Cerebellar nuclear complex (tissue), 1 donor: ENCODE data around the gene KLF11.

Experiments used
- DNase-seq, 2 experiments: peaks; one replicate each; lab custom pipeline; 2025; lab: John Stamatoyannopoulos, UW

KLF11 gene

DNA sequence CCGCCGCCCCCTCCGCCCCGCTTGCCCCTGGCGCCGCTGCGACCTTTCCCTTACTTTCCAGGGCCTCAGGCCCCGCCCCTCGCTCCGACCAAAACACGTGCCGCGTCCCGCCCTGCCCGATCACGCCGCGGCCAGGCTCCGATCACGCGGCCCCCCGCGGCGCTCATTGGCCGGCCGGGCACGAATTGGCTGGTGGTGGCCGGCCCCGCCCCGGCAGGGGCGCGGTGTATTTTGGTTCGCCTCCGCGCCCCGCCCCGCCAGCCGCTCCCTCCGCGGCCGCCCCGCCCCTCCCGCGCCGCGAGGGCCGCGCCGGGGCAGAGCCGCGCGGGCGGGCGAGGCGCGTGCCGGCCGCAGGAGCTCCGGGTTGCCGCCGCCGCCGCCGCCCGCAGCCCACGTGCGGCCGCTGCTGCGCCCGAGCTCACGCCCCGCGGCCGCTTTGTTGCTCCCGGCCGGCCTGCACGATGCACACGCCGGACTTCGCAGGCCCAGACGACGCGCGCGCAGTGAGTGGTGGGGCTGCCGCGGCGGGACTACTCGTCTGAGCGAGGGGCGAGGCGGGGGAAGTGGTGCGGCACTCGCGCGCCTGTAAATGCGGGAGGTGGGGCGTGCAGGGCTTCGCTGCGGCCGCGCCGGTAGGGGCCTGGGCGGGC lies at the start of gene KLF11:
TSS of gene KLF11 (plus strand) at position 295 of the 650 bp plus-strand sequence. CDS start at position 462, 167 bp downstream.
- DNase-seq, result no peak

DNA sequence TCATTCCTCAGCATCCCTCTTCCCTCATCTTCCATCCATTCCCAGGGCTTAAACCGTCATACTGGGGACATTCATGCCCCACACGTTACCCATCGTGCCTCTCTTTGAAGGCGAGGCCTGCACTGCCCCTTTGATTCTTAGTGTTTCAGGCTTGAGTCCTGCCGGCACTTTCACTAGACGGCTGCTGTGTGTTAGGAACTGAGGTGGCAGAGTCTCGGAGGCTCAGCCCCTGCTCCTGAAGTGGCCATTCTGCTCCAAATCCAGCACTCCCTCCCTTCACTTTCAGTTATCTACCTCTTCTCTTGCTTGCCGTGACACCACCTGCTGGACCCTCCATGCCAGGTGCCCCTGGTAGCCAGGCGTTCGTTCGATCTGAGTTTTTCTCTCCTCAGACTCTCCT lies 48.9 kb upstream of the KLF11 start:
- no peak for DNase-seq

DNA sequence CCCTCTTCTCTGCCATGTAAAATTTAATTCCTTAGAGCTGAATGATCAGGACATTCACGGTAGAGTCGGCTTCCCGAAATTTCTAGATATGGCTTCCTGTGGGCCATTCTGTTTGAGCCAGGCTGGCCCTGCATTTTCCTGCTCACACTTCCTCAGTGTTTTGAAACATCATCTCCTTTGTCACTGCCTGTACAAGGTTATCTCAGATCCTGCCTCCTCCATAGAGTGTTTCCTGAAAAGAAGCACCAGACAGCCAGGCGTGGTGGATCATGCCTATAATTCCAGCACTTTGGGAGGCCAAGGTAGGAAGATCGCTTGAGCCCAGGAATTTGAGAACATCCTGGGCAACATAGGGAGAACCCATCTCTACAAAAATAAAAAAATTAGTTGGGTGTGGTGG lies 48.3 kb upstream of the KLF11 start:
- no peak for DNase-seq

DNA sequence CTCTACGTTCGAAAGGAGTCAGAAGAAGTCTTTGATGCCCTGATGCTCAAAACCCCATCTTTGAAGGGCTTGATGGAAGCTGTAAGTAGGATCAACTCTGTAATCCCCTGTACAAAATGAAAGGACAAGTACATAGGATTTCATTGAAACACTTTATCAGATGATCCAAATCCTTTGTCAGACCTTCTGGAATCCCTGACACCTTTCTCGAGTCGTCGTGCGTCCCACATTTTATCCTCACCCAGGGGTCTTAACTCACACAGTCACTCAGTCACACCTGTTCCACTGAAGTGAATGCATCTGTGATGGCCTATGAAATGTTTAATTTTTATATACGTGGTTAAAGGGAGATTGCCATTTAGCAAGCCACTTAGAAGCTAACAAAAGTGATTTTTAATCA lies 47.0 kb upstream of the KLF11 start:
- no peak for DNase-seq

DNA sequence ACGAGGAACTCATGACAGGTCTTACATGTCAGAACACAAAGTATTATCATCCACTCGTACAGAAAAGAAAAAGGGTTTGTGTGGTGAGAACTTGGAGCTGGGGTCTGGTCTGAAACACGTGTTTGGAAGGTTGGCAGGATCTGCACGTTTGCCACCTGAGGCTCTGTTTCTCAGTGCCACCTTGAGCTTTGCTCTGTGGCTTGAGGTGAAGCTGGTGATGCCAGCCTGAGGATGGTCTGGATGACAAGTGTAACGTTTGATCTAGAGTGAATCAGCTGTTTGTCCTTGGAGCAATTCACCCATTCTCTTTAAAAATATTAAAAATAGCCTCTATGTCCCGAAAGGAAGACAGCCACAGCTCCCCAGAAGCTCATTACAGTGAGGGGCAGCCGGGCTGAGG lies 45.4 kb upstream of the KLF11 start:
- DNase-seq, result no peak

DNA sequence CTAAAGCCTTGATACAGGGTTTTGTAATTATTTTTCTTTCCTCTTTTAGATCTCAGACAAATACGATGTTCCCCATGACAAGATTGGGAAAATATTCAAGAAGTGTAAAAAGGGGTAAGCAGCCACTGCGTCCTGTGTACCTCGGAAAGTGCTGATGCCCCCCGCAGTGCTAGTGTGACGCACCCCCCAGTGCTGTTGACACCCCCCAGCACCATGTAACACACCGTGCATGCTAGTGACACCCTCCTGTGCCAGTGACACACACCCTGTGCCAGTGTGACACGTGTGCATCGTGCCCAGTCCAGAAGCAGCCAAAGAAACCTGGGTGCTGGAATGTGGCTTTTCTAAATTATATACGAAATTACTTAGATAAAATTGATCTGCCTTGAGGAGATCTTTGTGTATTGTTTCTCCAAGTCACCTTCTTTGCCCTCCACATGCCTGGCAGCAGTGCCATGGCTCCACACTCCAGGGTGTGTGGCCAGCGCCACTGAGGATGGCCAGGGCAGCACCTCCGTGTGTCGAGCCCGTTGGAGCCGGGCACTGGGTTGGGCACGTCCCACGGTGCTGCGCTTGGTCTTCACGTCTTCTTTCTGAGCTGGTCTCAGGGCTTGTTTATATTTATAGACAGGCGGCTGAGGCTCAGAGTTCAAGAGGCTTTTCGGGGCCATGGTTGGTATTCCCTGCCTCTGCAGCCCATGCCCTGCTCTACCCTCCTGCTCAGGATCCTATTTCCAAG lies 44.3 kb upstream of the KLF11 start:
- no peak for DNase-seq

DNA sequence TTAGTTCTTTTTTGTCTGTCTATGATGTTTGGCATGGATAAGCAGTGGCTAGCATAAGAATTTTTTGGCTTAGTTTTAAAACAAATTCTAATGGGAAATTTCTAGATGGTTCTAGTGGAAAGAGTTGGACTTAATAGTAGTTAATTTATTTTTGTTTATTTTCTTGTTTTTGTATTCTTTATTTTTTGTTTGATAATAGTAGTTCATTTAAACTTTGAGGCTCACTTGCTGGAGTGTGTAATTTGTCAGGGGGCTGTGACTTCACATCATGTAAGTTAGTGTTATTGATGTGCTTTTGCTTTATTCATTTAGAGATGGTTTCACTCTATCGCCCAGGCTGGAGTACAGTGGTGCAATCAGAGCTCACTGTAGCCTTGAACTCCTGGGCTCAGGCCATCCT lies 43.7 kb upstream of the KLF11 start:
- no peak for DNase-seq

DNA sequence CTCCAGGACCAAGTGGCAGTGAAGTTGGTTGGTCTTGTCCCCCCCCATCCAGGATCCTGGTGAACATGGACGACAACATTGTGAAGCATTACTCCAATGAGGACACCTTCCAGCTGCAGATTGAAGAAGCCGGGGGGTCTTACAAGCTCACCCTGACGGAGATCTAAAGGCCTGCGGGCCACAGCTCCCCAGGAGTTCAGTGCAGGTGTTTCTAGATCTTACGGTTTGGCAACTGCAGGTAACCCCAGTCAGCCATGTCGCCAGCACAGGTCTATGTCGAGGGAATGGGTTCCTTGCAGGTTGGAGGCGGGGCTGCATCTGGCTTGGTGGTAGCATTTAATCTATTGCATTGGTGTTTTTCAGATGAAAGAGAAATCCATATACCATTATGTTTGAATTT lies 42.8 kb upstream of the KLF11 start:
- DNase-seq, result no peak

DNA sequence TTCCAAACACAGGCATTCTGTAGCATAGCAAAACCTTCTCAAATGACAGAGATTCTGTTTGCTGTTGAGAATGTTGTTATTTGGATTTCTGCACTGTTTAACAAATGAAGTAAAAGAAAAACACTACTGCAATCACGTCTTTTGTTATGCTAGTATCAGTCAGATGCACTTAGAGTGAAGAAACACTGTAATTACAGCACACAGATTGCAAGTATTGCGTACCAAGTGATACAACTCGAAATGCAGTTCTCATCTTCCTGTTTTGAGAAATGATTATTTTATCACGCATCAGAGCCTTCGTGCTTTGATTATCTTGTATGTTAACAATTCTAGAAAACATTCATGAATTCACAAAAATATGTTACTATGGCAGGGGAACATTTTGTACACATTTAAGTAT lies 41.8 kb upstream of the KLF11 start:
- no peak for DNase-seq

DNA sequence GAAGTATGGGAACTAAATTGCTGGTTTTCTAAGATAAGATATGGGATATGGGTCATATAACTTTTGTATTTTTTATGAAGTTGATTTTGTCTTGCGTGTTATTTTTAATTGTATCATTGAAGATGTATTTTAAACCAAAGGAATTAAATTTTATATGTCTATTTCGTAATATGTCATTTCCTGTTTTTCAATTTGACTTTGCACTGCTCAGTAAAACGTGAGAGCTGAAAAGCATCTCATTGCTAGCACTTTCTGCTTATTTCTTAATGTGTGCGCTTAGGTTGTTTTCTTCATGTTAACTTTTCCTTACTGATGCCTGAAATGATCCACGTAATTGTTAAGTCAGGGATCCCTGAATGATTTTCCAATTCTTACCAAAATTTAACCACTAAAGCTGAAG lies 41.2 kb upstream of the KLF11 start:
- DNase-seq, result no peak

DNA sequence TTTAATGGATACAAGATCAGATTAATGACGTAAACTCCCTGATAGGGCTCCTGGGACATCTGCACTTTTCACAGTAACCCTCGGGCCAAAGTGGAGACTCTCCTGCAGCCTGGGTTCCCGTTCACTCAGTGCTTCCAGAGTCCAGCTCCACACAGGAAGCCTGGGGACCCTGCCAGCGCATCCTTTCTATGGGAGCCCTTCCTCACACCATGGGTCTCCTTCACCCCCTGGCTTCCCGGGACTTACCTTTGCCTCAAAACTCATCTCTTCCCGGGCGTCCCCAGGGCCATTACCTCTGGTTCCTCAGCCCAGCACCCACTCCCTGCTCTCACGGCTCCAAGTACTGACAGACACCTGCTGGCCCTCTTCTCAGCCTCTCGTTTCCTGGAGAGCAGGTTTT lies 40.7 kb upstream of the KLF11 start:
- no peak for DNase-seq

DNA sequence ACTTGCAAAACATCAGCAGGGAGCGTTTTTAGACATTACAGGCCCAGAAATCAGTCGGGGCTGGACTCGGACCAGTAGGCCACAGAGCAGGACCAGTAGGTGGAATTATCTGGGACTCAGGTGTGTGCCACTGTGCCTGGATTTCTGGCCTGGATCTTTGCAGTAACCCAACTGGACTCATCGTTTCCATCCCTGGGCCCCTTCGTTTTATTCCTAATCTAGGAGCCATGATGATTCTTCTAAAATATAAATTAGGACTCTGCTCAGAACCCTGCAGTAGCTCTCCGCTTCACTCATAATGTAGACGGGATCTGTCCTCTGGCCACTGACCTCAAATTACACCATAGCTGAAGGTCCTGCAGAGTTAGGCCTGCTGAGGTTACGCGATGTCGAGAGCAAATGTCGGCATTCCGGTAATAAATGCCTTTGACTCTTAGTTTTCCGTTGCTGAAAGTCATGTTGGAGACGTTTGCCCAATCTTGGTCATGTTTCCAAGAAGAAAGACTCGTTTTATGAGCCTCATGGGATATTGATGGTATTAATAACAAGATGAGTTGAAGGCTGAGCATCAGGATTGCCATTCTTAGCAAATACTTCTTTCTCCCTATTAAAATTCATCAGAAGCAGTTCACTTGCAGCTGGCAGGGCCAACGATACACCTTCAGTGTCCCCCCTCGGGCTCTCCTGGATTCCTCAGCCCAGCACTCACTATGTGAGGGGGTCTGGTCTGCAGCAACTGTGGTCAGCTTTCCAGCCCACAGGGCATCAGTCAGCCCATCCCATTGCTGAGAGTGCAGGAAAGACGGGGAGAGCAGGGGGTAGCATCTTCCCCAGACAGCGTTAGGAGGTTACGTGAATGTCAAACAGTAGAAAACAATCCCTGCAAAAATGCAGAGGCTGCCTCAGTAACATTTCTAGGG lies 39.9 kb upstream of the KLF11 start:
- DNase-seq, result no peak

DNA sequence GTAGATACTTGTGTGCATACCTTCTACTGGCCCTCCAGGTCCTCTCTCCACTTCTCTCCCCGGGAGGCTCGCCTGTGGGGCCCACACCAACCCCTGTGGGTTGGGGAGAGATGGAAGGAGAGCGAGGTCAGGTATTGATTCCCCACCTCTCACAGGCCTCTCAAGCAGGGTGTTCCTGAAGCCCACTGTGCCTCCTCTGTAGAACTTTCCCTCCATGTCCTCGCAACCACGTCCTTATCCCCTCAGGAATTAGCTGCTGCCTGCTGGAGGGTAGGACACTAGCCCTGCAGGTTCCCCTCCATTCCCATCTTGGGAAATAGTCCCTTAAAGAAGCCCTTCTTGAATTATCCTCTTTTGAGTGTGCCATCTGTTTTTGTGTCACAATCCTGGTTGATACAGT lies 38.9 kb upstream of the KLF11 start:
- DNase-seq, result no peak

DNA sequence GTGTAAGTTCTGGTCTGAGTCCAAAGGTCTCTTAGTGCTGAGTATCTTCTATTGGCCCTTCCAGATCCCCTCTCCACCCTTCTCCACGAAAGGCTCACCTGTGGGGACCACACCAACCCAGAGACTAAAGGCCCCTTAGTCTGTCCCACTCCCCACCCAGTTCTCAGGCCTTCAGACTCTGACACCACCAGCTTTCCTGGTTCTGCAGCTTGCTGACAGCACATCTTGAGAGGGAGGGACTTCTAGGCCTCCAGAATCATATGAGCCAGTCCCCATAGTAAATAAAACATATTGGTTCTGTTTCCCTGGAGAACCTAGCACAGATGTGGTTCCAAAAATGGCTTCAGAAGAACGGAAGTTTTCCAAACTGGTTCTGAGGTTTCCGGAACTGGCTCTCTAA lies 38.5 kb upstream of the KLF11 start:
- DNase-seq, result no peak

DNA sequence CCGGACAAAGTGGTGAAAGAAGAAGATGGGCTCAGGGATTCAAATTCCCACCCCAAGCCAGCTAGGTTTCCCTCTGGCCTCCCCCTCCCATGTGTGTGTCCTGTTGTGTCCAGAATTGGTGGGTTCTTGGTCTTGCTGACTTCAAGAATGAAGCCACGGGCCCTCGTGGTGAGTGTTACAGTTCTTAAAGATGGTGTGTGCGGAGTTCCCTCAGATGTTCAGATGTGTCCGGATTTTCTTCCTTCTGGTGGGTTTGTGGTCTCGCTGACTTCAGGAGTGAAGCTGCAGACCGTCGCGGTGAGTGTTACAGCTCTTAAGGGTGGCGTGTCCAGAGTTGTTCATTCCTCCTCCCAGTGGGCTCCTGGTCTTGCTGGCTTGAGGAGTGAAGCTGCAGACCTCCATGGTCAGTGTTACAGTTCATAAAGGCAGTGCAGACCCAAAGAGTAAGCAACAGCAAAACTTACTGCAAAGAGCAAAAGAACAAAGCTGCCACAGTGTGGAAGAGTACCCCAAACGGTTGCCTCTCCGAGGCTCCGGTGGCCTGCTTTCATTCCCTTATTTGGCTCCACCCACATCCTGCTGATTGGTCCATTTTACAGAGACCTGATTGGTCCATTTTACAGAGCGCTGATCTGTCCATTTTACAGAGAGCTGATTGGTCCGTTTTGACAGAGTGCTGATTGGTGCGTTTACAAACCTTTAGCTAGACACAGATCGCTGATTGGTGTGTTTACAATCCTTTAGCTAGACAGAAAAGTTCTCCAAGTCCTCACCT lies 37.7 kb upstream of the KLF11 start:
- DNase-seq, result no peak

DNA sequence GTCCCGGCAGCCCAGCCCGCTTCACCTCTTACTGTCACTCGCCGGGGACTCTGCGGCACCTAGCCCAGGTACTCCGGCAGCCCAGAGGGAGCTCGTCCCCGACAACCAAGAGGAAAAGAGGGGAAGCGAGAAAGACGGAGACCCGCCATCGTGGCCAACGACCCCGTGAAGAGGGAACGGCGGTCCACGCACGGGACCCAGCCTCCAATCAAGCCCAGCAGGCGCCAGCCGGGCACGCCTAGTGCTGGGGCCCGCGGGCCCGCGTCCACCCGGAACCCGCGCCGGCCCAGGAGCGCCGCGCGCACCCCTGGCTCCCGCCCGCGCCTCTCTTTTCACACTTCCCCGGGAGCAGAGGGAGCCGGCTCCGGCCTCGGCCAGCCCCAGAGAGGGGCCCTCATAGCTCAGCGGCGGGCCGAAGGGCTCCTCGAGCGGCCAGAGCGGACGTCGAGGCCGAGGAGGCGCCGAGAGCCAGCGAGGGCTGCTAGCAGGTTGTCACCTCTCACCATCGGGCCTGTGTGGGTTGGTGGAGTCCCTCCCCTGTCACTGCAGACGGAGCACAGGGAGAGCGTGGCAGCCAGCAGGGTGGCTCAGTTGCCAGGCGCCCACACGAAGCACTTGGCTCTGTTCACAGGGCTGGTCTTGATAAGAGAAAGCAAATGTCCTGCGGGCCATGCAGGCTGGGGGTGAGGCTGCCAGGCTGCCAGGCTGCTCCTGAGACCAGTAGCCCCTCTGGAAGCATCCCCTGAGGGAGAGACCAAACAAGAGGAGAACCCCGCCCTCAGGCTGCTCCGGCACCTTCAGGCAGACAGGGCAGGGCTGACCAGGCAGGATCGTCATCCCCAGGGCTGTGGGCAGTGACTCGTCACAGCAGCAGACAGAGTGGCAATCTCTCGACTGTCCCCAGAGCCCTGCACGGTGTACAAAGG lies 36.9 kb upstream of the KLF11 start:
- no peak for DNase-seq

DNA sequence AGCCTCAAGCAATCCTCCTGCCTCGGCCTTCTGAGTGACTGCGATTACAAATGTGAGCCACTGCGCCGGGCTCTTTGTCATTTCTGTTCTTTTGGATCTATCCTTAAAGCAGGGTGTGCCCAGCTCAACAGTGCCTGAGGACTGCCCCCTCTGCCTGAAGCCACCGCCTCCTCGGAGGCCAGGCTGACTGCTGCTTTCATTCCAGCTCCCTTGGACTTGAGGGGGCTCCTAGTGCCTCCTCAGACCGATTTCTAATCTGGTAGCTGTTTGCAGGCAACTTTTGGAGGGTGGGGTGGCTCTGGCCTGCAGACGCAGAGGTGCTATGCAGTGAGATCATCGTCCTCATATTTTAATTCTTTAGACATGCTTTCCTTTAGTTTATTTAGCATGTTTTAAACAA lies 35.9 kb upstream of the KLF11 start:
- no peak for DNase-seq

DNA sequence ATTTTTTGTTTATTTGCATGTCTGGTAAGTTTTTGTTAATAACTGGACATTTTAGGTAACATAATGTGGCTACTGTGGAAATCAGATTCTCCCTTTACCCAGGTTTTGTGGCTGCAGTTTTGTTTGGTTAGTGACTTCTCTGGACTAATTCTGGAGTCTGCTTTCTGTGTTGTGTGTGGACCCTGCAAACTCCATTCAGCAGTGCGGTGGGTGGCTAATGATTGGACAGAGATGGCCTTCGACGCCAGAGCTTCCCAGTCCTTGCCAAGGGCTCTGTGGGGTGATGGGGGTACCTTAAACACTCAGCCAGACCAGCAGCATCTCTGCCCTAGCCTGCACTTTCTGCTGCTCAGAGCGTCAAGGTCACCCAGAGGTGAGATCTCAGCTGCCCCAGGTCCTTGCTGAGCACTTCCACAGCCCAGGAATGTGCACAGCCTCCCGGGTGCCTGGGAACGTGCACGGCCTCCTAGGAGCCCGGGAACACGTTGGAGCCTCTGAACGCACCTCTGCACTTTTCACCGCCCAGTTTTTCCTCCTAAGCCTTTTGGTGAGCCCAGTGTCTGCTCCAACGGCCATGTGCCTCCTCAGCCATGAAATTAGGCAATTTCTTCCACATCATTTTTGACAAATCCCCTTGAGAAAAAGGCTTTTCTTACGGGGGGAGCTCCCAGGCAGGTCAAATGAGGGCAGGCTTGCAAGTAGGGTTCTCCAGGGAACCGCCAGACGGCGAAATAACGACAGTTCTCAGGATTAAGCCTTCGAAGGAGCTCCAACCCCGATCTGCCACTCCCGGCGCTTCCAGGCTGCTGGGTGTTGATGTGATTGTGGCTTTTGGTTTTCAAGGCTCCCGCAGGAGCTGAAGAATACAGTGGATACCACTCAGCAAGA lies 35.2 kb upstream of the KLF11 start:
- no peak for DNase-seq

DNA sequence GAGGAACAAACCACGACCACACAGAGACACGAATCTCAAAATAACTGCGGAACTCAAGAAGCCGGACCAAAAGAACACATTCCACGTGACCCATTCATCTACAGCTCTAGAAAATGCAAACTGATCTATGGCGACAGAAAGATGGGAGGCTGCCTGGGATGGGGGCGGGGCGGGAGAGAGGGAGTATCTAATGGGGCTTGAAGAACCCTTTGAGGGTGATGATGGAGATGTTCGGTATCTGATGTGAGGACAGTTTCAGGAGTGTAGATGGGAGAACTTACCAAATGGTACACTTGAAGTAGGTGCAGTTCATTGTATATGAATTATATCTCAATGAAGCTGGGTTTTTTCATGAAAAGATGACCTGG lies 34.6 kb upstream of the KLF11 start:
- DNase-seq, result no peak

DNA sequence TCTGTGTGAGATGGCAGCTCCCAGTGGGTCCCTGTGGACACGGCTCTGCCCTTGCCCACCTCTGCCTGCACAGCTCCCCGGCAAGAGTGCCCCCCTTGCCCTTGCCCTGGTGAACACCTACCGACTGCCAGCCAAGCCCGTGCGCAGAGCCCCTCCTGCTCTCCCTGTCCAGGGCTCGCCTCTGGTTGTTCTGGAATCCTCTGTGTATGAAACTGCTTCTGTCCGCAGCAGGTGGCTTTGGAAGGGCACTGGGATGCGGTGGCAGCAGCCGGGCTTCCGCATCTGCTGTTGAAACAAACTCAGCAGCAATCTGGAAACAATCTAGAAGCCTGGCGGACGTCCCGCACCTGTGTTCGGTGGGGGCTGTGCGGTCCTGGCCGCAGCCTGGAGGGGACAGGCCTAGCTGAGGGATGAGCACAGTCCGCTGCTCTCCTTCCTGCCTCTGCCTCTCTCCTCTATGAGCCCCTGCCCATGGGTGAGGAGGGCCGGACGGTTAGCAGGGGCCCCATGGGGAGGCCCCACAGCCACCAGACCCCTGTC lies 34.0 kb upstream of the KLF11 start:
- no peak for DNase-seq
